Measurements from ENCODE around the gene ISYNA1. TPM values are rescaled to one million over a fixed set of nuclear protein-coding genes. Genes with fewer than 3 reads are reported as not detected.
A peak's percentile ranks its signal among the peaks of the same experiment; 100 is the strongest.

ISYNA1 gene
- total and polyA plus RNA-seq, 10 of the 15 experiments (the other 5 are each of a cell fraction or from before 2014, with no cell fraction given) = 1.9 to 37.0 (median 9.1) TPM

GRCh38 chr19:18419699-18420460, 18.1 kb downstream of the ISYNA1 start:
- H3K79me2 ChIP-seq (ENCODE audit: control insufficient read depth, insufficient read depth, low read length) = peaks cover 49% of the 10 kb centered on the region
- no peaks in the 10 kb centered on the region; a peak in 1 of 4 replicates for H3K36me3 ChIP-seq (ENCODE audit: control insufficient read depth in 2 of 2, insufficient read depth in 2 of 2, low read length in 1 of 2)
- ChIA-PET RAD21 (ENCODE audit: unreplicated experiment) (interaction anchor here (0.7 to 1.7 kb wide), 5 partner anchors 20 to 216 kb away, joined by 3 to 6 read pairs (median 4); partner anchors contain the start of gene RAB3A), SMC1A (ENCODE audit: uncharacterized antibody, unreplicated experiment) (interaction anchor here (1.1 to 2.1 kb wide), 4 partner anchors 9 to 80 kb away, joined by 3 to 7 read pairs (median 4); no protein-coding TSS in a partner anchor), POLR2A (interaction anchor here (0.7 to 2.0 kb wide), 6 partner anchors 9 to 239 kb away, joined by 3 to 6 read pairs (median 3); no protein-coding TSS in a partner anchor), CTCF (interaction anchor here (1.0 to 2.6 kb wide), 7 partner anchors 9 to 219 kb away, joined by 3 to 9 read pairs (median 6); partner anchors contain the start of gene KXD1)
- DNase-seq (ENCODE audit: low read depth, low spot score) (no peak), ATAC-seq (peak; percentile 45), FAIRE-seq (no peak)
- 7% methylated on average over 43 of the region's 97 CpGs for WGBS (ENCODE audit: insufficient coverage, insufficient replicate concordance, low lambda C conversion rate, missing lambda C conversion rate)
- peak overlapping the region; percentile 88 for H3K4me2 ChIP-seq (ENCODE audit: control insufficient read depth, insufficient read depth)
- in situ Hi-C loops (cut with MboI) = no loop called here
- H2AFZ ChIP-seq (ENCODE audit: control insufficient read depth, low read depth, low read length) = peak overlapping the region; percentile 44; the same call in 1 of the 2 replicates
- no TSS peak for BruUV-seq (replicated peaks)
- no peaks in the 10 kb centered on the region for H3K9me3 ChIP-seq (replicated peaks; ENCODE audit: control insufficient read depth, insufficient read depth, low read length)
- H3K27me3 ChIP-seq (replicated peaks in 1 of 2; ENCODE audit: control insufficient read depth in 2 of 2, insufficient read depth in 2 of 2, low read length in 1 of 2) = no peaks in the 10 kb centered on the region
- peak overlapping the region; percentile 87 for H3K4me3 ChIP-seq
- no peaks in the 10 kb centered on the region for H4K20me1 ChIP-seq (ENCODE audit: control insufficient read depth, insufficient read depth)
- peak overlapping the region; percentile 73 for H3K9ac ChIP-seq (ENCODE audit: control insufficient read depth, insufficient read depth, low read length)
- peak overlapping the region; percentile 72 for H3K27ac ChIP-seq (ENCODE audit: control insufficient read depth, insufficient read depth)
- intact Hi-C loops (cut with micrococcal nuclease; ENCODE audit: unreplicated experiment) = loop anchor here (10.0 kb wide), 1 partner anchor 215 kb away; the partner anchor contains the start of gene RAB3A
- peaks cover 64% of the 10 kb centered on the region for H3K4me1 ChIP-seq (ENCODE audit: control insufficient read depth, insufficient read depth, low read length)
- TF ChIP-seq NBN (IDR thresholded peaks at IDR 0.05) (no peak), ASH2L (IDR thresholded peaks at IDR 0.05; ENCODE audit: borderline replicate concordance, low read depth) (no peak), USF2 (IDR thresholded peaks at IDR 0.05; ENCODE audit: borderline replicate concordance, low read depth, low read length) (no peak), PAX5 (IDR thresholded peaks at IDR 0.05; ENCODE audit: borderline replicate concordance, low read depth, low read length) (no peak), SMC3 (IDR thresholded peaks at IDR 0.05; ENCODE audit: borderline replicate concordance, low read length) (no peak), MYB (IDR thresholded peaks at IDR 0.05; ENCODE audit: borderline replicate concordance, low read depth, low read length) (no peak), IKZF1 (conservative IDR thresholded peaks at IDR 0.05) (no peak), CREM (IDR thresholded peaks at IDR 0.05; ENCODE audit: low read depth) (no peak), BCL11A (IDR thresholded peaks at IDR 0.05; ENCODE audit: low read depth, low read length) (no peak), SIN3A (IDR thresholded peaks at IDR 0.05; ENCODE audit: low read depth, low read length) (peak; percentile 5; the same call in 1 of the 2 replicates), STAT1 (conservative IDR thresholded peaks at IDR 0.05) (no peak), ZNF207 (IDR thresholded peaks at IDR 0.05; ENCODE audit: borderline replicate concordance) (no peak), ZNF384 (IDR thresholded peaks at IDR 0.05; ENCODE audit: borderline replicate concordance, low read depth, low read length) (no peak)
- TF ChIP-seq, protein P1, sequence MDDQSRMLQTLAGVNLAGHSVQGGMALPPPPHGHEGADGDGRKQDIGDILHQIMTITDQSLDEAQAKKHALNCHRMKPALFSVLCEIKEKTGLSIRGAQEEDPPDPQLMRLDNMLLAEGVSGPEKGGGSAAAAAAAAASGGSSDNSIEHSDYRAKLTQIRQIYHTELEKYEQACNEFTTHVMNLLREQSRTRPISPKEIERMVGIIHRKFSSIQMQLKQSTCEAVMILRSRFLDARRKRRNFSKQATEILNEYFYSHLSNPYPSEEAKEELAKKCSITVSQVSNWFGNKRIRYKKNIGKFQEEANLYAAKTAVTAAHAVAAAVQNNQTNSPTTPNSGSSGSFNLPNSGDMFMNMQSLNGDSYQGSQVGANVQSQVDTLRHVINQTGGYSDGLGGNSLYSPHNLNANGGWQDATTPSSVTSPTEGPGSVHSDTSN (IDR thresholded peaks at IDR 0.05; ENCODE audit: insufficient replicate concordance, low read depth, low read length) = no peak
- TF ChIP-seq, protein P2, sequence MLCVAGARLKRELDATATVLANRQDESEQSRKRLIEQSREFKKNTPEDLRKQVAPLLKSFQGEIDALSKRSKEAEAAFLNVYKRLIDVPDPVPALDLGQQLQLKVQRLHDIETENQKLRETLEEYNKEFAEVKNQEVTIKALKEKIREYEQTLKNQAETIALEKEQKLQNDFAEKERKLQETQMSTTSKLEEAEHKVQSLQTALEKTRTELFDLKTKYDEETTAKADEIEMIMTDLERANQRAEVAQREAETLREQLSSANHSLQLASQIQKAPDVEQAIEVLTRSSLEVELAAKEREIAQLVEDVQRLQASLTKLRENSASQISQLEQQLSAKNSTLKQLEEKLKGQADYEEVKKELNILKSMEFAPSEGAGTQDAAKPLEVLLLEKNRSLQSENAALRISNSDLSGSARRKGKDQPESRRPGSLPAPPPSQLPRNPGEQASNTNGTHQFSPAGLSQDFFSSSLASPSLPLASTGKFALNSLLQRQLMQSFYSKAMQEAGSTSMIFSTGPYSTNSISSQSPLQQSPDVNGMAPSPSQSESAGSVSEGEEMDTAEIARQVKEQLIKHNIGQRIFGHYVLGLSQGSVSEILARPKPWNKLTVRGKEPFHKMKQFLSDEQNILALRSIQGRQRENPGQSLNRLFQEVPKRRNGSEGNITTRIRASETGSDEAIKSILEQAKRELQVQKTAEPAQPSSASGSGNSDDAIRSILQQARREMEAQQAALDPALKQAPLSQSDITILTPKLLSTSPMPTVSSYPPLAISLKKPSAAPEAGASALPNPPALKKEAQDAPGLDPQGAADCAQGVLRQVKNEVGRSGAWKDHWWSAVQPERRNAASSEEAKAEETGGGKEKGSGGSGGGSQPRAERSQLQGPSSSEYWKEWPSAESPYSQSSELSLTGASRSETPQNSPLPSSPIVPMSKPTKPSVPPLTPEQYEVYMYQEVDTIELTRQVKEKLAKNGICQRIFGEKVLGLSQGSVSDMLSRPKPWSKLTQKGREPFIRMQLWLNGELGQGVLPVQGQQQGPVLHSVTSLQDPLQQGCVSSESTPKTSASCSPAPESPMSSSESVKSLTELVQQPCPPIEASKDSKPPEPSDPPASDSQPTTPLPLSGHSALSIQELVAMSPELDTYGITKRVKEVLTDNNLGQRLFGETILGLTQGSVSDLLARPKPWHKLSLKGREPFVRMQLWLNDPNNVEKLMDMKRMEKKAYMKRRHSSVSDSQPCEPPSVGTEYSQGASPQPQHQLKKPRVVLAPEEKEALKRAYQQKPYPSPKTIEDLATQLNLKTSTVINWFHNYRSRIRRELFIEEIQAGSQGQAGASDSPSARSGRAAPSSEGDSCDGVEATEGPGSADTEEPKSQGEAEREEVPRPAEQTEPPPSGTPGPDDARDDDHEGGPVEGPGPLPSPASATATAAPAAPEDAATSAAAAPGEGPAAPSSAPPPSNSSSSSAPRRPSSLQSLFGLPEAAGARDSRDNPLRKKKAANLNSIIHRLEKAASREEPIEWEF (IDR thresholded peaks at IDR 0.05; ENCODE audit: insufficient replicate concordance, low read depth, low read length) = no peak
